H9 (cell line): ENCODE data around the gene PGGHG. TPM values are rescaled to one million over a fixed set of nuclear protein-coding genes. Genes with fewer than 3 reads are reported as not detected.

Source experiments
- DNase-seq: peaks from one replicate; pipeline ENCODE4 v3.0.0-alpha.2; 2017
- H2AFZ ChIP-seq: one replicate; pipeline ENCODE4 v1.6.1; 2013; ENCODE audit warnings: mild to moderate bottlenecking, low read length, control low read depth, moderate library complexity
- H2AK5ac ChIP-seq: 2 replicates; pipeline ENCODE4 v1.6.1; 2013; ENCODE audit warnings: low read length, control low read depth, mixed read lengths; ENCODE audit not compliant: insufficient read length
- H2BK120ac ChIP-seq: one replicate; pipeline ENCODE4 v1.6.1; 2013; ENCODE audit warnings: low read depth, mild to moderate bottlenecking, low read length, control low read depth, inconsistent platforms; ENCODE audit not compliant: poor library complexity, severe bottlenecking
- H2BK12ac ChIP-seq: 2 replicates; pipeline ENCODE4 v1.6.1; 2013; ENCODE audit warnings: low read length, control low read depth, mixed read lengths, low read depth; ENCODE audit not compliant: insufficient read length
- H2BK15ac ChIP-seq: 2 replicates; pipeline ENCODE4 v1.6.1; 2013; ENCODE audit warnings: low read depth, low read length, control low read depth
- H2BK20ac ChIP-seq: one replicate; pipeline ENCODE4 v1.6.1; 2013; ENCODE audit warnings: low read depth, mild to moderate bottlenecking, low read length, control low read depth, inconsistent platforms; ENCODE audit not compliant: poor library complexity, severe bottlenecking
- H2BK5ac ChIP-seq: 2 replicates; pipeline ENCODE4 v1.6.1; 2013; ENCODE audit warnings: low read length, control low read depth, mixed read lengths; ENCODE audit not compliant: insufficient read length
- H3K14ac ChIP-seq: 2 replicates; pipeline ENCODE4 v1.6.1; 2013; ENCODE audit warnings: low read length, control low read depth; ENCODE audit not compliant: insufficient read depth
- H3K18ac ChIP-seq: 2 replicates; pipeline ENCODE4 v1.6.1; 2013; ENCODE audit warnings: low read depth, mild to moderate bottlenecking, mixed read lengths, low read length, control low read depth; ENCODE audit not compliant: insufficient read length
- H3K23ac ChIP-seq: 2 replicates; pipeline ENCODE4 v1.6.1; 2013; ENCODE audit warnings: low read length, control low read depth, mixed read lengths, low read depth; ENCODE audit not compliant: insufficient read length
- H3K23me2 ChIP-seq: 2 replicates; pipeline ENCODE4 v1.6.1; 2013; ENCODE audit warnings: low read depth, mild to moderate bottlenecking, mixed read lengths, low read length, control low read depth; ENCODE audit not compliant: insufficient read length, poor library complexity, severe bottlenecking
- H3K27ac ChIP-seq: 2 replicates; pipeline ENCODE4 v1.5.1; 2013; ENCODE audit warnings: low read length, control low read depth, mixed read lengths, low read depth; ENCODE audit not compliant: insufficient read length
- H3K27me3 ChIP-seq: 2 replicates; pipeline ENCODE4 v1.6.1; 2013; ENCODE audit warnings: low read length, control low read depth, inconsistent platforms; ENCODE audit not compliant: insufficient read depth
- H3K4ac ChIP-seq: 2 replicates; pipeline ENCODE4 v1.6.1; 2013; ENCODE audit warnings: low read depth, mild to moderate bottlenecking, control low read depth, inconsistent platforms, low read length, moderate library complexity
- H3K4me1 ChIP-seq: 2 replicates; pipeline ENCODE4 v1.6.1; 2013; ENCODE audit warnings: low read length, control low read depth, inconsistent platforms; ENCODE audit not compliant: insufficient read depth
- H3K4me2 ChIP-seq: 2 replicates; pipeline ENCODE4 v1.6.1; 2013; ENCODE audit warnings: low read length, control low read depth, mixed read lengths; ENCODE audit not compliant: insufficient read length, insufficient read depth
- H3K56ac ChIP-seq: 2 replicates; pipeline ENCODE4 v1.6.1; 2013; ENCODE audit warnings: low read depth, mild to moderate bottlenecking, mixed read lengths, low read length, control low read depth; ENCODE audit not compliant: insufficient read length
- H3K79me1 ChIP-seq: 2 replicates; pipeline ENCODE4 v1.6.1; 2013; ENCODE audit warnings: low read depth, mild to moderate bottlenecking, moderate library complexity, low read length, control low read depth, inconsistent platforms; ENCODE audit not compliant: insufficient read depth, poor library complexity, severe bottlenecking
- H3K79me2 ChIP-seq: 2 replicates; pipeline ENCODE4 v1.6.1; 2013; ENCODE audit warnings: low read length, control low read depth, inconsistent platforms; ENCODE audit not compliant: insufficient read depth
- H3K9ac ChIP-seq: 2 replicates; pipeline ENCODE4 v1.6.1; 2013; ENCODE audit warnings: low read length, control low read depth, mixed read lengths; ENCODE audit not compliant: insufficient read length; ENCODE audit errors: extremely low read depth
- H3K9me3 ChIP-seq: one replicate; pipeline ENCODE4 v1.6.1; 2013; ENCODE audit warnings: low read depth, low read length, inconsistent platforms; ENCODE audit not compliant: control insufficient read depth
- H3T11ph ChIP-seq: one replicate; pipeline ENCODE4 v1.6.1; 2013; ENCODE audit warnings: mild to moderate bottlenecking, low read length, control low read depth, inconsistent platforms
- H4K20me1 ChIP-seq: one replicate; pipeline ENCODE4 v1.6.1; 2013; ENCODE audit not compliant: control insufficient read depth, insufficient read length, insufficient read depth
- H4K5ac ChIP-seq: 2 replicates; pipeline ENCODE4 v1.6.1; 2013; ENCODE audit warnings: low read depth, mild to moderate bottlenecking, mixed read lengths, low read length, control low read depth; ENCODE audit not compliant: insufficient read length
- H4K8ac ChIP-seq: replicated peaks from 2 replicates; pipeline ENCODE4 v1.6.1; 2013; ENCODE audit warnings: low read length, control low read depth, mixed read lengths, low read depth; ENCODE audit not compliant: insufficient read length
- H4K91ac ChIP-seq: 2 replicates; pipeline ENCODE4 v1.6.1; 2013; ENCODE audit warnings: low read depth, mild to moderate bottlenecking, moderate library complexity, mixed read lengths, low read length, control low read depth; ENCODE audit not compliant: insufficient read length
- H3K27ac Mint-ChIP-seq, 3 experiments: 2 replicates in 2 of 3; 3 replicates in 1 of 3; pipeline ENCODE4 v1.8.0; 2020 to 2021; ENCODE audit warnings: mixed read lengths in 3 of 3, mild to moderate bottlenecking in 1 of 3, moderate library complexity in 1 of 3
- H3K27me3 Mint-ChIP-seq: 2 replicates; pipeline ENCODE4 v1.8.0; 2021; ENCODE audit warnings: low read depth, mild to moderate bottlenecking, moderate library complexity, mixed read lengths
- H3K36me3 Mint-ChIP-seq, 3 experiments: 2 replicates in 2 of 3; 3 replicates in 1 of 3; pipeline ENCODE4 v1.8.0; 2020 to 2021; ENCODE audit warnings: low read depth in 3 of 3, mixed read lengths in 3 of 3; ENCODE audit not compliant: insufficient read depth in 1 of 3
- H3K4me1 Mint-ChIP-seq, 2 experiments: 2 replicates each; pipeline ENCODE4 v1.8.0; 2020; ENCODE audit warnings: mixed read lengths in 2 of 2
- H3K4me3 Mint-ChIP-seq, 2 experiments: 2 replicates in 1 of 2; 3 replicates in 1 of 2; pipeline ENCODE4 v1.8.0; 2020 to 2021; ENCODE audit warnings: mild to moderate bottlenecking in 2 of 2, mixed read lengths in 2 of 2, moderate library complexity in 1 of 2
- H3K9me3 Mint-ChIP-seq, 2 experiments: 2 replicates in 1 of 2; 3 replicates in 1 of 2; pipeline ENCODE4 v1.8.0; 2020; ENCODE audit warnings: mild to moderate bottlenecking in 2 of 2, mixed read lengths in 2 of 2, moderate library complexity in 1 of 2
- CTCF ChIP-seq: fragments of 200-600 bp; sonication (generic); conservative IDR thresholded peaks from 3 replicates; pipeline ENCODE4 v1.8.0; 2021; ENCODE audit warnings: antibody characterized with exemption, mild to moderate bottlenecking
- WGBS: extraction: QIAGEN DNeasy Blood & Tissue Kit; methylation state at CpG from one replicate; pipeline ENCODE4 v1.1.7; 2013; ENCODE audit warnings: missing lambda C conversion rate, low lambda C conversion rate, mixed read lengths; ENCODE audit not compliant: insufficient read length; ENCODE audit errors: extremely low coverage; 5-methylcytosine and 5-hydroxymethylcytosine counted together
- total RNA-seq: library from RNA; stranded (reverse); gene quantifications from 2 replicates; pipeline ENCODE4 v1.2.1, GENCODE V29; 2021

The PGGHG gene
- total RNA-seq, 1 experiment from 2014 or later: 58.3 TPM

- H3K4ac ChIP-seq: no peak overlapping the region
- H2AK5ac ChIP-seq: no peak overlapping the region
- peaks cover 7% of the 10 kb centered on the region; the same call in 1 of the 2 replicates for H3K27me3 ChIP-seq
- peak overlapping the region; percentile 1; the same call in 1 of the 2 replicates for H3K14ac ChIP-seq
- H3K36me3 Mint-ChIP-seq: peaks cover 15 to 36% (median 21%) of the 10 kb centered on the region in 3 experiments
- no peak for TF ChIP-seq CTCF
- no CpG with 5 or more reads among the region's 48 CpGs for WGBS
- no peak overlapping the region for H3T11ph ChIP-seq
- no peak overlapping the region for H4K91ac ChIP-seq
- no peak overlapping the region for H4K5ac ChIP-seq
- no peaks in the 10 kb centered on the region for H4K20me1 ChIP-seq
- H2BK120ac ChIP-seq: no peak overlapping the region
- H2BK12ac ChIP-seq: no peak overlapping the region
- H3K79me1 ChIP-seq: no peaks in the 10 kb centered on the region
- H3K23ac ChIP-seq: no peak overlapping the region
- H3K4me2 ChIP-seq: peak overlapping the region; percentile 5
- H3K79me2 ChIP-seq: no peaks in the 10 kb centered on the region
- H3K4me3 Mint-ChIP-seq: peak overlapping the region; percentile 63 to 83
- no peak overlapping the region for H3K56ac ChIP-seq
- no peak overlapping the region for H3K27ac Mint-ChIP-seq
- H3K4me1 Mint-ChIP-seq: peaks cover 25 to 33% of the 10 kb centered on the region in 2 experiments
- H3K23me2 ChIP-seq: peaks cover 9% of the 10 kb centered on the region
- no peak overlapping the region for H2AFZ ChIP-seq
- H3K9me3 Mint-ChIP-seq: no peaks in the 10 kb centered on the region
- peaks cover 13% of the 10 kb centered on the region for H3K27me3 Mint-ChIP-seq
- no peak overlapping the region for H3K18ac ChIP-seq
- no peaks in the 10 kb centered on the region for H3K9me3 ChIP-seq
- H2BK20ac ChIP-seq: no peak overlapping the region
- no peak overlapping the region for H3K27ac ChIP-seq
- no peak overlapping the region for H3K9ac ChIP-seq
- DNase-seq: no peak
- no peak overlapping the region for H4K8ac ChIP-seq
- no peaks in the 10 kb centered on the region for H3K4me1 ChIP-seq
- H2BK5ac ChIP-seq: no peak overlapping the region
- no peak overlapping the region for H2BK15ac ChIP-seq
These were observed 1.0 kb downstream of the PGGHG start for GRCh38 chr11:289712-290620.
